ENCODE data around the gene GFRA3. TPM values are rescaled to one million over a fixed set of nuclear protein-coding genes. Genes with fewer than 3 reads are reported as not detected.
"Not testable (repeated sequence)": the region's sequence is repeated elsewhere in the genome, so short reads cannot be mapped to it uniquely, and the experiment has no call there.

Gene GFRA3
- total RNA-seq, 1 experiment from 2014 or later = not detected

DNA sequence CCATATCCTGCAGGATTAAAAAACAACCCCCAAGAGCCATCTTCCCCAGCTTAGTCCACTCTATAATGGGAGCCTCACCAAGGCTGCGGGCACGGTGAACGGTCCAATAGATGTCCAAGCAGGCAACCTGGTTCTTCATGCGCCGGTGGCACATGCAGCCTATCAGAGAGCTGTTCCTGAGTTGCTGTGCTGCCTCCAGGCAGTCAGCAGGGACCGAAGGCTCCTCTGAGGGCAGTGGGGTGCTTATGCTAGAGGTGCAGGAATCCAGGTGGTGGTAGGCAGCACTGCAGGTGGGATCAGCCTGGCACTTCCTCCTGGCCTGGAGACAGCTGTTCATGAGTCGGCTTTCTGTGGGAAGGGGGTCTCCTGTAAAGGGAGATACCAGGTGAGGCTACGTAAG is 10.2 kb downstream of the GFRA3 start:
- Histone ChIP-seq H3K9me3 (no peaks in the 10 kb centered on the region; the same call in 1 of the 2 replicates), H3K27me3 (no peaks in the 10 kb centered on the region), H3K4me3 (no peak overlapping the region), H3K36me3 (no peaks in the 10 kb centered on the region)
- no peak for DNase-seq

GRCh38 chr5:138263581-138263980 is 10.8 kb downstream of the GFRA3 start:
- H3K27me3 ChIP-seq = no peaks in the 10 kb centered on the region

DNA sequence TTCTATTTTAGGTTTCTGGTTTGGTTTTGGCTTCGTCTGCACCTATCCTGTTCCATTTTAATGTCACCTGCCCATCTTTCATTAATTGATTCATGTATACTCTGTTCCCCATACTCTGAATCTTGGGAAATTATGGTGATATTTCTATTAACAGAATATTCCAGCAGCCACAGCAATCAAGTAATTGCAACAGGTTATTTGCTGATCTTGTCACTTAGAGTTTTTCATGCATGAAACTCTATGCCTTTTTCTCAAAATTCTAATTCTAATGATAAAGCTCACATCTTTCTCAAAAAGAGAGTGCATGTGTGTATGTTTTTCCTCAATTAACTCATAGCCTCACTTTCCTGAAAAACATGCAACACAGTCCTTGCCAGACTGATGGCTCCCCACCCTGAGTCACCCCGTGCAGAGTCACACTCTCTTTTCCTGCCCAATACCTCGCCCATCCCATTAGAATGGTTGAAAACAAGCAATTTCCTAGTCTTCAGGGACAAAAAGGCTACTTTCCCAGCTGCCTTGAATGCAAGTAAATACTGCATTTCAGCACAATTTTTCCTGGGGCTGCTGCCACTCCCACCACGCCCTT is 15.6 kb downstream of the GFRA3 start:
- Histone ChIP-seq H3K36me3 (no peaks in the 10 kb centered on the region), H3K9me3 (no peaks in the 10 kb centered on the region; the same call in 1 of the 2 replicates), H3K4me3 (no peak overlapping the region), H3K27me3 (no peaks in the 10 kb centered on the region)
- peak; percentile 49 for DNase-seq

More at GRCh38 chr5:138263581-138263980, 10.8 kb downstream of the GFRA3 start:
- no peak for DNase-seq
- Histone ChIP-seq H3K4me3 (no peak overlapping the region), H3K9me3 (no peaks in the 10 kb centered on the region; the same call in 1 of the 2 replicates), H3K36me3 (no peaks in the 10 kb centered on the region)

- H3K27me3 ChIP-seq = no peaks in the 10 kb centered on the region
- no peaks in the 10 kb centered on the region; the same call in 1 of the 2 replicates for H3K9me3 ChIP-seq
- no peak overlapping the region for H3K4me3 ChIP-seq
- DNase-seq = no peak
- H3K36me3 ChIP-seq = no peaks in the 10 kb centered on the region
Measured at GRCh38 chr5:138257583-138257982, 16.8 kb downstream of the GFRA3 start.

GRCh38 chr5:138252944-138253343 is 21.5 kb downstream of the GFRA3 start:
- Histone ChIP-seq H3K9me3 (no peaks in the 10 kb centered on the region), H3K4me3 (no peak overlapping the region), H3K27me3 (no peaks in the 10 kb centered on the region), H3K36me3 (no peaks in the 10 kb centered on the region)
- no peak for DNase-seq

GRCh38 chr5:138247800-138248199 is 26.6 kb downstream of the GFRA3 start:
- DNase-seq, H3K4me3 ChIP-seq, H3K27me3 ChIP-seq, H3K36me3 ChIP-seq, H3K9me3 ChIP-seq: not testable (repeated sequence)

DNA sequence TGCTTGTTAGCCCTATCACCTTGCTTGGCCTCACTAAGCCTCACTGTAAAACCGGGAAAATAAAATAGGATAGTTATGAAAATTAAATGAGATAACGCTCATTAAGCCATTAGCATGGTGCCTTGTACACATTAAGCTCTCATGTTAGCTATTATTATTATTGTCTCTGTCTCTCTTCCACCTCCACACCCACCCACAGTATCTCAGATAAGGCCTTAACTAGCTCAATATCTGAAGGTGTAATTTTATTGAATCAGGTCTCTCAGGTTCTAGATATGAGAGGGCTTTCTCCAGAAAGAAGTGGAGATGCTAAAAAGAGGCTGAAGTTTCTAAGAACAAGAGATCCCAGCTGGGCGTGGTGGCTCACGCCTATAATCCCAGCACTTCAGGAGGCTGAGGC is 27.6 kb downstream of the GFRA3 start:
- no peak for DNase-seq

GRCh38 chr5:138246334-138246733 is 28.1 kb downstream of the GFRA3 start:
- no peak for DNase-seq
- no peaks in the 10 kb centered on the region for H3K9me3 ChIP-seq
- peaks cover 15% of the 10 kb centered on the region for H3K27me3 ChIP-seq
- H3K4me3 ChIP-seq = no peak overlapping the region
- no peaks in the 10 kb centered on the region for H3K36me3 ChIP-seq

More for the DNA sequence above, 27.6 kb downstream of the GFRA3 start:
- peaks cover 10% of the 10 kb centered on the region for H3K27me3 ChIP-seq
- no peak overlapping the region for H3K4me3 ChIP-seq
- H3K9me3 ChIP-seq = no peaks in the 10 kb centered on the region
- no peaks in the 10 kb centered on the region for H3K36me3 ChIP-seq

GRCh38 chr5:138245717-138246116 is 28.7 kb downstream of the GFRA3 start:
- Histone ChIP-seq H3K9me3 (no peaks in the 10 kb centered on the region), H3K4me3 (no peak overlapping the region)
- DNase-seq = no peak

GRCh38 chr5:138243794-138244193 is 30.6 kb downstream of the GFRA3 start:
- DNase-seq = no peak
- Histone ChIP-seq H3K9me3 (no peaks in the 10 kb centered on the region; the same call in 1 of the 2 replicates), H3K27me3 (peaks cover 29% of the 10 kb centered on the region), H3K4me3 (no peak overlapping the region), H3K36me3 (no peaks in the 10 kb centered on the region)

More at GRCh38 chr5:138245717-138246116, 28.7 kb downstream of the GFRA3 start:
- Histone ChIP-seq H3K36me3 (no peaks in the 10 kb centered on the region), H3K27me3 (peaks cover 21% of the 10 kb centered on the region)

DNA sequence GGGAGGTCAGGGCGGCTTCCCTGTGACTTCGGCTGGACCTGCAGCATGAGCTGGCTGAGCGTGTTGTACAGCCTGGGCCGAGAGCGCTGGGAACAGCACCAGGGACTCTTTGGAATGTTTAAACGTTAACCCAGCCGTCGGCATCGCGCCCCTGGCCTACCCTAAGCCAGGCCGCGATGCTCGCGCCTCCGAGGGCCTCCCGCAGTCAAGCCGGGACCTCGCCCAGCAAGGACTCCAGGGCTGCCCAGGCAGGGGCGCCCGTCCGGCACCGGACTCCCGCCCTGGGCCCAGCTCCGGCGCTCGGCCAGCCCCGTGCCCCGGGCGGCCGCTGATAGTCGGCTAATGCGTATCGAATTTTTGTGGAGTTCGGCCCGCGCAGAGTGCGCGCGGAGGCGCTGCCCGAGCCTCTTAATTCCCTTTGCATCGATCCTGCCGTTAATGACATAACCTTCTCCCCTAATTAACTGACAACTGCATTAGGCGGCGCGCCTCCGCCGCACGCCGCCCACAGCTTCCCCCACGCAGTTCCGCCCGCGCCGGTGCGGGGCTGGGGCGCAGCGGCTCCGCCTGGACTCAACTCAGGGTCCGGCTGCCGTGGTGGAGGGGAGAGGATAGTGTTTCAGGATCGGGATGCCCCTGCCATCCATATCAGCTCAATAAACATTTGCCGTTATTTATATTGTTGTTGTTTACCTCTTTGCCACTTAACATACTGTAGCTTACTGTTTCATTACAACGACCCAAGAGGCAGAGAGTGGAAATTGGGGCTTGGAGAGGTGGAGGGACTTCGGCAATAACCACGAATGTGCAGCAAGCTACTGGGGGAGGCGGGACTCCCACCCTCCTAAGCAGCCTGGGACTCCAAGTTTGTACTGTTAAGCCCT is 32.5 kb downstream of the GFRA3 start:
- Histone ChIP-seq H3K36me3 (no peaks in the 10 kb centered on the region), H3K27me3 (peaks cover 29% of the 10 kb centered on the region), H3K9me3 (no peaks in the 10 kb centered on the region; the same call in 1 of the 2 replicates), H3K4me3 (peak overlapping the region; percentile 8)
- DNase-seq = peak; percentile 36

GRCh38 chr5:138240650-138241385 is 33.6 kb downstream of the GFRA3 start:
- peaks cover 29% of the 10 kb centered on the region for H3K27me3 ChIP-seq
- DNase-seq = no peak
- no peak overlapping the region for H3K4me3 ChIP-seq
- H3K36me3 ChIP-seq = no peaks in the 10 kb centered on the region
- no peaks in the 10 kb centered on the region; the same call in 1 of the 2 replicates for H3K9me3 ChIP-seq

DNA sequence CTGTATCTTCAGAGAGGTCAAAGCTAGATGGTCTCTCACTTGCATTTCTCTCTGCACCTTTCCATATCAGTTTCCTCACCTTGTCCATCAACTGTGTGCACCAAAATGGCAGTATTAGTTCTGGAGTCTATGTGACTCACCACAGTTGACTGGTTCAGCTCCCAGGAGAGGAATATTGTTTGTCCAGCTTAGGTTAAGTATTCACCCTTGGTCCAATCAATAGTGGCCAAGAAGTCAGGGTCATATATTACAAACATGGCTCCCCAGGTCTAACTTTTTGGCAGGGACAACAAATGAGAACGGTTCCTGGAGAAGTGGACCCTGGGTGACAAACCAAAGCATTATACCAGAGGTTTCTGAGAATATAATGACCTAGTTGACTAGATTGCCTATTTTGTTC is 36.4 kb downstream of the GFRA3 start:
- H3K27me3 ChIP-seq = peaks cover 29% of the 10 kb centered on the region
- no peaks in the 10 kb centered on the region; the same call in 1 of the 2 replicates for H3K9me3 ChIP-seq
- H3K4me3 ChIP-seq = no peak overlapping the region
- no peak for DNase-seq
- H3K36me3 ChIP-seq = no peaks in the 10 kb centered on the region

DNA sequence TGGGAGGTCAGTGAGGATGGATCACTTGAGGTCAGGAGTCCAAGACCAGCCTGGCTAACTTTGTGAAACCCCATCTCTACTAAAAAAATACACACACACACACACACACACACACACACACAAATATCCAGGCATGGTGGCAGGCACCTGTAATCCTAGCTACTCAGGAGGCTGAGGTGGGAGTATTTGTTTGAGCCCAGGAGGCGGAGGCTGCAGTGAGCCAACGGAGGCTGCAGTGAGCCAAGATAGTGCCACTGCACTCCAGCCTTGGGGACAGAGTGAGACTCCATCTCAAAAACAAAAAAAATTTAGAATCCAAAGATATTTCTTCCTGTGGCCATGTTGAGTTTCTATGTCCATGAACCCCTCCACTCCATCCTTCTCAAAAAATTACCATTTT is 39.8 kb downstream of the GFRA3 start:
- Histone ChIP-seq H3K27me3 (peaks cover 8% of the 10 kb centered on the region), H3K9me3 (no peaks in the 10 kb centered on the region; the same call in 1 of the 2 replicates), H3K36me3 (no peaks in the 10 kb centered on the region), H3K4me3 (no peak overlapping the region)
- no peak for DNase-seq

GRCh38 chr5:138233280-138233679 is 41.1 kb downstream of the GFRA3 start:
- Histone ChIP-seq H3K27me3 (peaks cover 2% of the 10 kb centered on the region; the same call in 1 of the 2 replicates), H3K4me3 (no peak overlapping the region), H3K36me3 (no peaks in the 10 kb centered on the region), H3K9me3 (no peaks in the 10 kb centered on the region)
- no peak for DNase-seq

- Histone ChIP-seq H3K4me3 (no peak overlapping the region), H3K36me3 (no peaks in the 10 kb centered on the region), H3K9me3 (peaks cover 12% of the 10 kb centered on the region), H3K27me3 (peaks cover 2% of the 10 kb centered on the region; the same call in 1 of the 2 replicates)
- peak; percentile 54 for DNase-seq
Measured at GRCh38 chr5:138230981-138231589, 43.3 kb downstream of the GFRA3 start.
